Testis (tissue), 2 donors: ENCODE measurements around the gene RUSF1.

Source experiments
- POLR2A ChIP-seq: fragments of 450-650 bp; IDR thresholded peaks from one replicate; pipeline ENCODE4 v1.6.1; 2017; ENCODE audit warnings: antibody characterized with exemption, mild to moderate bottlenecking, moderate library complexity
- TF ChIP-seq, protein P1 (sequence below), 3 experiments: fragments of 450-650 bp in 2 of 3; fragments of 200-600 bp in 1 of 3; sonication (generic) in 1 of 3; IDR thresholded peaks; one replicate each; pipeline ENCODE4 v1.5.1; 2016 to 2019; ENCODE audit warnings: antibody characterized with exemption in 3 of 3, mild to moderate bottlenecking in 2 of 3, moderate library complexity in 1 of 3

DNA sequence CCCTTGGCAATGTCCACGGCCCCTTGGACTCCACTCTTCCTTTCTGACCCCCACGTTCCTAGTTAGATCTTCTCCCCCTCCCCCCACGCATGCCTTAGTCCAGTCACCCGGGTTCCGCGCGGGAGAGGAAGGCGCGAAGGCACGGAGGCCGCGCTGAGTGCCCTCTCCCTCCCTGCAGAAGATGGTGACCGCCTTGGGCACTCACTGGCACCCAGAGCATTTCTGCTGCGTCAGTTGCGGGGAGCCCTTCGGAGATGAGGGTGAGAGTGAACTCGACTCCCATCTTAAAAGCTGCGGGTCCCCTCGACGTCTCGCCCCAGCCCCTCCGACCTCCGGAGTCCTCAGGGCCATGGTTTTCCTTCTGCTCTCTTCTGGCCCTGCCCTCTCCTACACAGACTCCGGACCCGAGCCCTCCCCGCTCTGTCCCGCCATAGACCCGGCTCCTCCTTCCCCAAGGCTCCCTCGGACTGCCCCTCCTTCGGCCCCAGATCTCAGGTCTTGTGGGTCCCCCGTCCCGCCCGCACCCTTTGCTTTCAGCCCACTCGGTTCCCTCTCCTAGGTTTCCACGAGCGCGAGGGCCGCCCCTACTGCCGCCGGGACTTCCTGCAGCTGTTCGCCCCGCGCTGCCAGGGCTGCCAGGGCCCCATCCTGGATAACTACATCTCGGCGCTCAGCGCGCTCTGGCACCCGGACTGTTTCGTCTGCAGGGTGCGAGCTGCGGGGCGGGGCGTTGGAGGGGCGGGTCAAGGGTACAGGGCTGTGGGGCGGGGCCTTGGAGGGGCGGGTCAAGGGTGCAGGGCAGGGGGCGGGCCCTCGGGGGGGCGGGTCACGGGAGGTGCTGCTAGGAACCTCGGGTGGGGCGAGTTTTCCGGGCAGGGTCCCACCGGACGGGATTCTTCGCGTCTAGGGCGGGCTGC, 31.6 kb downstream of the RUSF1 start:
- no peak for TF ChIP-seq POLR2A
- TF ChIP-seq, protein P1, sequence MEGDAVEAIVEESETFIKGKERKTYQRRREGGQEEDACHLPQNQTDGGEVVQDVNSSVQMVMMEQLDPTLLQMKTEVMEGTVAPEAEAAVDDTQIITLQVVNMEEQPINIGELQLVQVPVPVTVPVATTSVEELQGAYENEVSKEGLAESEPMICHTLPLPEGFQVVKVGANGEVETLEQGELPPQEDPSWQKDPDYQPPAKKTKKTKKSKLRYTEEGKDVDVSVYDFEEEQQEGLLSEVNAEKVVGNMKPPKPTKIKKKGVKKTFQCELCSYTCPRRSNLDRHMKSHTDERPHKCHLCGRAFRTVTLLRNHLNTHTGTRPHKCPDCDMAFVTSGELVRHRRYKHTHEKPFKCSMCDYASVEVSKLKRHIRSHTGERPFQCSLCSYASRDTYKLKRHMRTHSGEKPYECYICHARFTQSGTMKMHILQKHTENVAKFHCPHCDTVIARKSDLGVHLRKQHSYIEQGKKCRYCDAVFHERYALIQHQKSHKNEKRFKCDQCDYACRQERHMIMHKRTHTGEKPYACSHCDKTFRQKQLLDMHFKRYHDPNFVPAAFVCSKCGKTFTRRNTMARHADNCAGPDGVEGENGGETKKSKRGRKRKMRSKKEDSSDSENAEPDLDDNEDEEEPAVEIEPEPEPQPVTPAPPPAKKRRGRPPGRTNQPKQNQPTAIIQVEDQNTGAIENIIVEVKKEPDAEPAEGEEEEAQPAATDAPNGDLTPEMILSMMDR (IDR thresholded peaks at IDR 0.05) = no peak
